22Rv1 (cell line): ENCODE measurements around the gene RDH11.

Source experiments
- CTCF ChIP-seq: fragments of 450-650 bp; IDR thresholded peaks from 2 replicates; pipeline ENCODE4 v1.5.1; 2017; ENCODE audit warnings: mild to moderate bottlenecking
- ZFX ChIP-seq: fragments of 450-650 bp; IDR thresholded peaks from 2 replicates; pipeline ENCODE4 v1.6.1; 2017; ENCODE audit warnings: antibody characterized with exemption, borderline replicate concordance

DNA sequence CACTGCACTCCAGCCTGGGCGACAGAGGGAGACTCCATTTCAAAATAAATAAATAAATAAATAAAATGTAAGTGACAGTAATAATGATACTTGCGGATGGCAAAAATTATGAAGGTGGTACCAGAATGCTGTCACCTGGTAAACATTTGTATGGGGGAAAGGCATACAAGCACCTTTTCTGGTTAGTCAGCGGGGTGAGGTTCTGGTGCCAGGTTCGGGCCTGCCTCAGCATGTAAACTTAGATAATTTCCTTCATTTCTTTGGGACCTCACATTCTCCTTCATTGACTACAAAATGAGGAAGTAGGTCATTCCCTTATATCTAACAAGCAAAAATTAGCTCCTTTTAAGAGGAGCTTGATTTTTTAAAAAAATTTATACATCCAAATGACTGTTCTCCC, 31.9 kb downstream of the RDH11 start:
- TF ChIP-seq CTCF (no peak), ZFX (no peak)
